ENCODE results near the gene DDX41. TPM values are rescaled to one million over a fixed set of nuclear protein-coding genes. Genes with fewer than 3 reads are reported as not detected.
"Not testable (repeated sequence)": the region's sequence is repeated elsewhere in the genome, so short reads cannot be mapped to it uniquely, and the experiment has no call there.

Gene DDX41
- total and polyA plus RNA-seq, 9 donors: 58.3 to 104 (median 70.8) TPM

DNA sequence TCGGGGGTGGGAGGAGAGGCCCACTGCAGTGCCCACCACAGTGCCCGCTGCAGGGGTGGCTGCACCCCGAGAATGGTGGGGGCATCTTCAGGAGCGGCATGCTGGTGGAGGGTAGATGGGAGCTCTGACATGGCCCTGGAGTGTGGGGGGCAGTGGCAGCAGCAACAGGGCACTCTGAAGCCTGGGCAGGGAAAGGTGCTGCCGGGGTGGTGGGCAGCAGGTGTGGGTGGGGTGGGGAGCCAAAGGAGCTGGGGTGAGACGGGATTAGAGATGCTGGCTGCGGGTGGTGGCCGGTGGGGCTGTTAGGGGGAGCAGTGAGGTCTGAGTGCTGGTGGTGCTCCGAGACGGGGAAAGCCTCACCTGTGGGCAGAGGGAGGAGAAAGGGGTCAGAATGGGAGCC lies 19.6 kb upstream of the DDX41 start:
- H3K4me1 ChIP-seq (ENCODE audit: insufficient read depth): peaks cover 8% of the 10 kb centered on the region
- no peaks in the 10 kb centered on the region for H3K36me3 ChIP-seq
- TF ChIP-seq POLR2A (IDR thresholded peaks at IDR 0.05) (no peak), EP300 (IDR thresholded peaks at IDR 0.05) (no peak)
- TF ChIP-seq, protein P1, sequence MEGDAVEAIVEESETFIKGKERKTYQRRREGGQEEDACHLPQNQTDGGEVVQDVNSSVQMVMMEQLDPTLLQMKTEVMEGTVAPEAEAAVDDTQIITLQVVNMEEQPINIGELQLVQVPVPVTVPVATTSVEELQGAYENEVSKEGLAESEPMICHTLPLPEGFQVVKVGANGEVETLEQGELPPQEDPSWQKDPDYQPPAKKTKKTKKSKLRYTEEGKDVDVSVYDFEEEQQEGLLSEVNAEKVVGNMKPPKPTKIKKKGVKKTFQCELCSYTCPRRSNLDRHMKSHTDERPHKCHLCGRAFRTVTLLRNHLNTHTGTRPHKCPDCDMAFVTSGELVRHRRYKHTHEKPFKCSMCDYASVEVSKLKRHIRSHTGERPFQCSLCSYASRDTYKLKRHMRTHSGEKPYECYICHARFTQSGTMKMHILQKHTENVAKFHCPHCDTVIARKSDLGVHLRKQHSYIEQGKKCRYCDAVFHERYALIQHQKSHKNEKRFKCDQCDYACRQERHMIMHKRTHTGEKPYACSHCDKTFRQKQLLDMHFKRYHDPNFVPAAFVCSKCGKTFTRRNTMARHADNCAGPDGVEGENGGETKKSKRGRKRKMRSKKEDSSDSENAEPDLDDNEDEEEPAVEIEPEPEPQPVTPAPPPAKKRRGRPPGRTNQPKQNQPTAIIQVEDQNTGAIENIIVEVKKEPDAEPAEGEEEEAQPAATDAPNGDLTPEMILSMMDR (IDR thresholded peaks at IDR 0.05): no peak

DNA sequence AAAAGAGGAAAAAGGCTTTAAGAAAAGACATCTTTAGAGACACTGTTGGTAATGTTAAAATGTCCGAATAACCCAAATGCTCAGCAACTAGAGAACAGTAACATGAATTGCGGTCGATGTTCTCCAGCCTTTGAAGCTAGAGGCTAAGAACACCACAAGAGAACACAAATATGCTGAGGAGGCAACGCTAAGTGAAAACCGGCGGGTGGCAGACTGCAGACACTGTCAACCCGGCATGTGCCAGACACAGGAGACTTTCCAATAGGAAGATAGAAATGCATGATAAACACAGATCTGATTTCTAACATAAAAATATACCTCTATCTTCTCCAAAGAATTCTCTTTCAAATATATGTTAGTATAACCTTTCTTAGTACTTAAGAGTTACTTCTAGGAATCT lies 18.4 kb upstream of the DDX41 start:
- DNase-seq: no peak
- no peak for TF ChIP-seq EP300 (IDR thresholded peaks at IDR 0.05)
- no peak overlapping the region for H3K27ac ChIP-seq
- 92 to 93% (median 92%) methylated on average over 7 of the region's 7 CpGs for WGBS, 3 donors
- no peaks in the 10 kb centered on the region for H3K27me3 ChIP-seq
- H3K4me3 ChIP-seq: no peak overlapping the region
- no peaks in the 10 kb centered on the region for H3K36me3 ChIP-seq
- H3K4me1 ChIP-seq (ENCODE audit: insufficient read depth): peaks cover 8% of the 10 kb centered on the region
- H3K9me3 ChIP-seq: no peaks in the 10 kb centered on the region
- intact Hi-C loops (cut with DNase I): no loop called here

More for the DNA sequence above, 19.6 kb upstream of the DDX41 start:
- Histone ChIP-seq H3K4me3 (no peak overlapping the region), H3K9me3 (no peaks in the 10 kb centered on the region), H3K27ac (peak overlapping the region in 1 of 2 donors; percentile 26), H3K27me3 (no peaks in the 10 kb centered on the region)
- no peak for DNase-seq
- 84 to 90% (median 88%) methylated on average over 10 of the region's 10 CpGs for WGBS, 3 donors
- intact Hi-C loops (cut with DNase I): no loop called here

DNA sequence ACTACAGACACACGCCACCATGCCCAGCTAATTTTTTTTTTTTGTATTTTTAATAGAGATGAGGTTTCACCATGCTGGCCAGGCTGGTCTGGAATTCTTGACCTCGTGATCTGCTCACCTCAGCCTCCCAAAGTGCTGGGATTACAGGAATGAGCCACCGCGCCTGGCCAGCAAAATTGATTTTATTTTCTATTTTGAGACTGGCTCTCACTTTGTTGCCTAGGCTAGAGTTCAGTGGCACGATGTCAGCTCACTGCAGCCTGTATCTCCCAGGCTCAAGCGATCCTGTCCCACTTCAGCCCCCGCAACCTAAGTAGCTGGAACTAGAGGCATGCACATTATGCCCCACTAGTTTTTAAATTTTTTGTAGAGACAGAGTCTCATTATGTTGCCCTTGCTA lies 17.7 kb upstream of the DDX41 start:
- H3K36me3 ChIP-seq; DNase-seq; H3K4me1 ChIP-seq (ENCODE audit: insufficient read depth); H3K9me3 ChIP-seq; intact Hi-C loops (cut with DNase I); H3K27ac ChIP-seq; H3K27me3 ChIP-seq; H3K4me3 ChIP-seq: not testable (repeated sequence)
- WGBS, 3 donors: 91 to 96% (median 93%) methylated on average over 7 of the region's 7 CpGs

DNA sequence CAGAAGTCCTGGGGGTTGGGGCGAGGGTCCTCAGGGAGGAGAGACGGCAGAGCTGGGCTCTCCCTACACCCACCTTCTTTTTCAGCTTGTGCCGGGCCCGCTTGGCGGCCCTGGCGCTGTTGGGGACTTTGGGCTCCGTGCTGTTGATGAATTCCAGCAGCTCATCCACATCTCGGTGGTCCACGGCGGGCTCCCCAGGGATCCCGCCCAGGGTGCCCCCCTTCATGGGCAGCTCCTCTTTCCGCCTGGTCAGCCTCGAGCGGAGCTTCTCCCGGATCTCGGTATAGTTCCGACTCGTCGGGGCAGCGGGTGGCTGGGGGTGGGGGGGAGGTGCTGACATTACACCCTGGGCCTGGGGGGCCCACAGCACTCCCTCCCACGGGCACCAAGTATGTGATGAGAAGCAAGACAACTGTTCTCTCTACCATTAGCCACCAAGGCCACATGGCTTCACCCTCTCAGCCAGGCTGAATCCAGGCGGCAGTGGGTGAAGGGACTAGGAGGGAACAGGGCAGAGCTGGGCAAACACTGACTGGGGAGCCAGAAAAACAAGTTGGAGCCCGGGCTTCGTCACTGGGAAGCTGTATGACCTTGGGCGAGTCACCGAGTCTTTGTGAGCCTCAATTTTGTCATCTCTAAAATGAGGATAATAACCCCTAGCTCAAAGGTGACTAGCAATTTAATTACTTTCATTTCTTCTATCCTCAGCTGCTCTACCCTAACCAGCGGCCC lies 14.6 kb upstream of the DDX41 start:
- DNase-seq: peak in 2 of 5 donors; percentile 19 to 26
- H3K36me3 ChIP-seq: no peaks in the 10 kb centered on the region
- no peaks in the 10 kb centered on the region for H3K27me3 ChIP-seq
- intact Hi-C loops (cut with DNase I): no loop called here
- 84 to 88% (median 88%) methylated on average over 27 of the region's 27 CpGs for WGBS, 3 donors
- H3K4me3 ChIP-seq: no peak overlapping the region
- no peaks in the 10 kb centered on the region for H3K4me1 ChIP-seq (ENCODE audit: insufficient read depth)
- no peaks in the 10 kb centered on the region for H3K9me3 ChIP-seq
- TF ChIP-seq, protein P1 (IDR thresholded peaks at IDR 0.05): no peak
- TF ChIP-seq POLR2A (IDR thresholded peaks at IDR 0.05) (no peak), EP300 (IDR thresholded peaks at IDR 0.05) (no peak)
- H3K27ac ChIP-seq: no peak overlapping the region

DNA sequence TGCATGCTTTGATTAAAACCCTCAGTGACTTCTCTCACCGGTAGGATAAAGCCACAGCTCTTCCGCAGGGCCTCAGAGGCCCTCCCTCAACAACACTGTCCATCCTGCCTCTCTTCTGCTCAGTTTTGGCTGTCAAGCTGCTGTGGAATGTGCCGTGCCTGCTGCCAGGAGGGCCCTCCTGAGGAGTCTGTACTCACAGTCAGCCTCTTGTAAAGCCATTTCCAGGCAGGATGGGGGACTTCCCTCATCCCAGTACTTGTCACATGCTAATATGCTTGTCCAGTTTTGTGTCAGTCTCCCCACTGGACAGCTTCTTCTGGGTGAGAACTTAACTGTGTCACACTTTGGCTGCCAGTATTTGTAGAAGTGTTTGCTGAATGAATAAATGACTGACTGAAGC lies 13.9 kb upstream of the DDX41 start:
- no peaks in the 10 kb centered on the region for H3K9me3 ChIP-seq
- DNase-seq: peak in 2 of 5 donors; percentile 2 to 16
- H3K36me3 ChIP-seq: no peaks in the 10 kb centered on the region
- no peaks in the 10 kb centered on the region for H3K4me1 ChIP-seq (ENCODE audit: insufficient read depth)
- TF ChIP-seq, protein P1 (IDR thresholded peaks at IDR 0.05): no peak
- no peak for TF ChIP-seq POLR2A (IDR thresholded peaks at IDR 0.05)
- no peak for TF ChIP-seq EP300 (IDR thresholded peaks at IDR 0.05)
- H3K4me3 ChIP-seq: no peak overlapping the region
- no peaks in the 10 kb centered on the region for H3K27me3 ChIP-seq
- 61 to 75% (median 67%) methylated on average over 3 of the region's 3 CpGs for WGBS, 3 donors
- H3K27ac ChIP-seq: no peak overlapping the region
- intact Hi-C loops (cut with DNase I): no loop called here

Measured in ovary (tissue), 9 donors.